MCF 10A (cell line): ENCODE measurements around the gene UBR4. TPM values are rescaled to one million over a fixed set of nuclear protein-coding genes. Genes with fewer than 3 reads are reported as not detected.

ENCODE experiments used
- BruUV-seq: library from RNA; stranded (reverse); fragments of 400-500 nt; replicated peaks from 2 replicates; lab custom pipeline; 2021; lab: Mats Ljungman, UMichigan
- CTCF ChIA-PET: fragments of 300-600 bp; sonication (Branson Sonifier 250); formaldehyde crosslinking; extraction: SDS; loops from one replicate; lab custom pipeline; 2021; ENCODE audit warnings: antibody characterized with exemption, inconsistent platforms; lab: Yijun Ruan, JAX
- POLR2A ChIA-PET: fragments of 300-600, 350-650 bp; sonication (Branson Sonifier 250); formaldehyde crosslinking; extraction: SDS; loops from one replicate; lab custom pipeline; 2020; ENCODE audit warnings: antibody characterized with exemption, inconsistent platforms; lab: Yijun Ruan, JAX
- DNase-seq: peaks from one replicate; pipeline ENCODE4 v3.0.0-alpha.2; 2018; ENCODE audit not compliant: unreplicated experiment
- H3K27ac Mint-ChIP-seq: one replicate; pipeline ENCODE4 v1.8.0; 2022; ENCODE audit warnings: mild to moderate bottlenecking, low read depth, mixed read lengths; ENCODE audit not compliant: unreplicated experiment
- H3K27me3 Mint-ChIP-seq: one replicate; pipeline ENCODE4 v1.8.0; 2022; ENCODE audit warnings: mixed read lengths; ENCODE audit not compliant: insufficient read depth, unreplicated experiment
- H3K36me3 Mint-ChIP-seq: one replicate; pipeline ENCODE4 v1.8.0; 2022; ENCODE audit warnings: mild to moderate bottlenecking, moderate library complexity, mixed read lengths; ENCODE audit not compliant: insufficient read depth, unreplicated experiment
- H3K4me1 Mint-ChIP-seq: one replicate; pipeline ENCODE4 v1.8.0; 2022; ENCODE audit warnings: mixed read lengths; ENCODE audit not compliant: insufficient read depth, unreplicated experiment
- H3K4me3 Mint-ChIP-seq: one replicate; pipeline ENCODE4 v1.8.0; 2022; ENCODE audit warnings: mild to moderate bottlenecking, moderate library complexity, mixed read lengths; ENCODE audit not compliant: unreplicated experiment
- H3K9me3 Mint-ChIP-seq: one replicate; pipeline ENCODE4 v1.8.0; 2022; ENCODE audit warnings: mixed read lengths; ENCODE audit not compliant: unreplicated experiment
- intact Hi-C: fragments of 100-400 bp; cut with micrococcal nuclease; formaldehyde crosslinking; loops from 2 replicates; pipeline ENCODE4 v1.14.1; 2022
- total RNA-seq: library from RNA; stranded (reverse); gene quantifications from 2 replicates; pipeline ENCODE4 v1.2.3, GENCODE V29; 2022
- TF ChIP-seq, protein P1 (sequence below): fragments of 200-600 bp; IDR thresholded peaks from one replicate; pipeline ENCODE4 v1.8.0; 2022; ENCODE audit warnings: antibody characterized with exemption, mild to moderate bottlenecking; ENCODE audit not compliant: unreplicated experiment

Gene UBR4
- total RNA-seq, 1 experiment from 2014 or later, result 154 TPM

GRCh38 chr1:19154876-19155275 is 55.2 kb downstream of the UBR4 start:
- intact Hi-C loops, result no loop called here
- CTCF ChIA-PET, result no interaction called here

DNA sequence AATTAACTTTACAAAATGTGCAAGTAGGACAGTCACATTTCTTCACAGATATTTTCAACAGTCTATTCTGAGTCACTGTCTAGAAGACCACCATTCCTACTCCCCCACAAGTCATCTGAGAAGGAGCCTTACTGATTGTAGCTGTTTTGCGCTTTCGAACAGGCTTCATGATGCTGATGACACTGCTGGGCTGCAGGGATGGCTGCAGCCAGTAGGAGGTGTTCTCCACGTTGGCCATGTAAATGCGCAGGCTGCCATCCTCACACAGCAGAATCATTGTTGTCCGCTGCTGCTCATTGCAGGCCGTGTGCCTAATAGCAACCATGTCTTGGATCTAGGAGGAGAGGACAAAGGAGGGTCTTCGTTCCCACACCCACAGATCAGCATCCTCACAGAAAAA is 56.9 kb downstream of the UBR4 start:
- Mint-ChIP-seq H3K4me3 (no peak overlapping the region), H3K4me1 (no peaks in the 10 kb centered on the region), H3K27me3 (no peaks in the 10 kb centered on the region), H3K9me3 (no peaks in the 10 kb centered on the region), H3K27ac (no peak overlapping the region), H3K36me3 (peaks cover 97% of the 10 kb centered on the region)
- ChIA-PET POLR2A (interaction anchor here (0.7 to 1.1 kb wide), 4 partner anchors 12 to 262 kb away, joined by 3 read pairs; partner anchors contain the start of gene ALDH4A1), CTCF (interaction anchor here (0.6 to 1.0 kb wide), 3 partner anchors 123 to 551 kb away, joined by 3 read pairs; no protein-coding TSS in a partner anchor)
- DNase-seq, result no peak
- intact Hi-C loops, result no loop called here
- TF ChIP-seq, protein P1, sequence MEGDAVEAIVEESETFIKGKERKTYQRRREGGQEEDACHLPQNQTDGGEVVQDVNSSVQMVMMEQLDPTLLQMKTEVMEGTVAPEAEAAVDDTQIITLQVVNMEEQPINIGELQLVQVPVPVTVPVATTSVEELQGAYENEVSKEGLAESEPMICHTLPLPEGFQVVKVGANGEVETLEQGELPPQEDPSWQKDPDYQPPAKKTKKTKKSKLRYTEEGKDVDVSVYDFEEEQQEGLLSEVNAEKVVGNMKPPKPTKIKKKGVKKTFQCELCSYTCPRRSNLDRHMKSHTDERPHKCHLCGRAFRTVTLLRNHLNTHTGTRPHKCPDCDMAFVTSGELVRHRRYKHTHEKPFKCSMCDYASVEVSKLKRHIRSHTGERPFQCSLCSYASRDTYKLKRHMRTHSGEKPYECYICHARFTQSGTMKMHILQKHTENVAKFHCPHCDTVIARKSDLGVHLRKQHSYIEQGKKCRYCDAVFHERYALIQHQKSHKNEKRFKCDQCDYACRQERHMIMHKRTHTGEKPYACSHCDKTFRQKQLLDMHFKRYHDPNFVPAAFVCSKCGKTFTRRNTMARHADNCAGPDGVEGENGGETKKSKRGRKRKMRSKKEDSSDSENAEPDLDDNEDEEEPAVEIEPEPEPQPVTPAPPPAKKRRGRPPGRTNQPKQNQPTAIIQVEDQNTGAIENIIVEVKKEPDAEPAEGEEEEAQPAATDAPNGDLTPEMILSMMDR, result no peak
- BruUV-seq, result no TSS peak

More at GRCh38 chr1:19154876-19155275, 55.2 kb downstream of the UBR4 start:
- H3K9me3 Mint-ChIP-seq, result no peaks in the 10 kb centered on the region
- peaks cover 97% of the 10 kb centered on the region for H3K36me3 Mint-ChIP-seq
- H3K4me1 Mint-ChIP-seq, result no peaks in the 10 kb centered on the region
- TF ChIP-seq, protein P1, result no peak
- no peak for DNase-seq
- H3K27ac Mint-ChIP-seq, result no peak overlapping the region
- POLR2A ChIA-PET, result interaction anchor here (0.7 kb wide), 1 partner anchor 43 kb away, joined by 3 read pairs; no protein-coding TSS in a partner anchor
- no peak overlapping the region for H3K4me3 Mint-ChIP-seq
- BruUV-seq, result no TSS peak
- H3K27me3 Mint-ChIP-seq, result no peaks in the 10 kb centered on the region

DNA sequence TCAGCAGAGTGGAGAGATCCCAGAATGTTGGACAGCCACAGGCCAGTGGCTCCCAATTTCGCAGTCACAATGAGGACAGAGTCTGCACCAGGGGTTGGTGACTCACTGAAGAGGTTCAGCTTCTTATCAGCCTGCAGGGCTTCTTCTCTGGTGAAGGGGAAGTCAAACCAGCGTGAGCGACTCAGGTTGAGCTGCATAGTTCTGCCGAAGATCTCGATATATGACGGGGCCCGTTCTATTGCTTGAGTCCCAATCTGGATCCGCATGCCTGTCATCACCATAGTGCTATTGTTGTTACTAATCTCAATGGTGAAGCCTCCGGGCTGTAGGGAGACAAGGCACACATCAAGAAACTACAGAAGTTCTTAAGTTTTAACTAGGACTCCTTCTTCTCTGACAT is 58.5 kb downstream of the UBR4 start:
- Mint-ChIP-seq H3K27ac (no peak overlapping the region), H3K4me1 (no peaks in the 10 kb centered on the region), H3K9me3 (no peaks in the 10 kb centered on the region), H3K4me3 (no peak overlapping the region), H3K36me3 (peaks cover 97% of the 10 kb centered on the region), H3K27me3 (no peaks in the 10 kb centered on the region)
- POLR2A ChIA-PET, result no interaction called here
- intact Hi-C loops, result no loop called here
- CTCF ChIA-PET, result interaction anchor here (0.6 kb wide), 2 partner anchors 52 to 133 kb away, joined by 3 read pairs; no protein-coding TSS in a partner anchor
- BruUV-seq, result no TSS peak
- no peak for DNase-seq
- TF ChIP-seq, protein P1, result no peak

DNA sequence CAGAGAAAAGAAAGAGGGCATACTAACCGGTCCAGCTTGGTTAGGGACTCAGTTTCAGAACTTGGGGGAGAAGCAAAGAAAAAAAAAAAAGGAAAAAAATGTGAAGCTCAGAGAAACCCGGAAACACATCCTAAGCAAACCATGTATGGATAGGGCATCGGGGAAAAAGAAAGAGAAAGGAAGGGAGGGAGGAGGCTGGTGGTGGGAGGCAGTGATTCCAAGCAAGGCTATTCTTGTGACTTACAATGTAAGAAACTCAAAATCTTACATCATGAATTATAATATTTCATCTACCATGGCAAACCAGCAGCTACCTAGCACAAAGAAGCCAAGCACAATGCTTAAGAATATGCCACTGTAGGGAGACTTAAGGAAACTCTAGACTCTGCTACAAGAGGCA is 60.3 kb downstream of the UBR4 start:
- Mint-ChIP-seq H3K27ac (no peak overlapping the region), H3K9me3 (no peaks in the 10 kb centered on the region), H3K4me1 (no peaks in the 10 kb centered on the region), H3K36me3 (peaks cover 94% of the 10 kb centered on the region), H3K27me3 (no peaks in the 10 kb centered on the region), H3K4me3 (no peak overlapping the region)
- TF ChIP-seq, protein P1, result no peak
- CTCF ChIA-PET, result no interaction called here
- POLR2A ChIA-PET, result interaction anchor here (1.5 kb wide), 1 partner anchor 9 kb away, joined by 4 read pairs; no protein-coding TSS in a partner anchor
- intact Hi-C loops, result no loop called here
- BruUV-seq, result no TSS peak
- no peak for DNase-seq
